GM19238 (cell line): ENCODE measurements around the gene PILRB.
"Not testable (repeated sequence)": the region's sequence is repeated elsewhere in the genome, so short reads cannot be mapped to it uniquely, and the experiment has no call there.

Experiments
- DNase-seq: peaks from one replicate; pipeline ENCODE4 v3.0.0; 2011; ENCODE audit warnings: low spot score; ENCODE audit not compliant: insufficient read length

The PILRB gene

DNA sequence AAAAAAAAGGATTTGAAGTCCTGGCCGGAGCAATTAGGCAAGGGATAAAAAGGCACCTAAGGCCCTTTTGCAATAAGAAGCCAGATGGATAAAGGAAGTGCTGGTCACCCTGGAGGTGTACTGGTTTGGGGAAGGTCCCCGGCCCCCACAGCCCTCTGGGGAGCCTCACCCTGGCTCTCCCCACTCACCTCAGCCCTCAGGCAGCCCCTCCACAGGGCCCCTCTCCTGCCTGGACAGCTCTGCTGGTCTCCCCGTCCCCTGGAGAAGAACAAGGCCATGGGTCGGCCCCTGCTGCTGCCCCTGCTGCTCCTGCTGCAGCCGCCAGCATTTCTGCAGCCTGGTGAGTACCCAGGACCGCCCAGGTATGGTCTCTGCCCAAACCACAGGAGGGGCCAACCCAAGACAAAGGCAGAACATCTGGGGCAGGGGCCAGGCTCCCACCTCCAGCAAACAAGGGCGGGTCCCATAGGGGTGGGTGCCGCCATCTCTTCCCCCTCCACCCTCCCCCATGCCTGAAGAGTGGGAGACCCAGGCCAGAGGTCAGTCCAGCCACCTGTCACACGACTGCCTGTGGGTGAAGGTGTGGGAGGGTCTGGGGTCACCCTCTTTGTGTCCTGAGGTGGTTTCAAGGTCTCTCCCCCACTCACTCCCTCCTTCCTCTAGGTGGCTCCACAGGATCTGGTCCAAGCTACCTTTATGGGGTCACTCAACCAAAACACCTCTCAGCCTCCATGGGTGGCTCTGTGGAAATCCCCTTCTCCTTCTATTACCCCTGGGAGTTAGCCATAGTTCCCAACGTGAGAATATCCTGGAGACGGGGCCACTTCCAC is at the start of gene PILRB:
TSS of gene PILRB (plus strand) at position 91 of the 830 bp plus-strand sequence. CDS start at position 277, 186 bp downstream.
- no peak for DNase-seq

DNA sequence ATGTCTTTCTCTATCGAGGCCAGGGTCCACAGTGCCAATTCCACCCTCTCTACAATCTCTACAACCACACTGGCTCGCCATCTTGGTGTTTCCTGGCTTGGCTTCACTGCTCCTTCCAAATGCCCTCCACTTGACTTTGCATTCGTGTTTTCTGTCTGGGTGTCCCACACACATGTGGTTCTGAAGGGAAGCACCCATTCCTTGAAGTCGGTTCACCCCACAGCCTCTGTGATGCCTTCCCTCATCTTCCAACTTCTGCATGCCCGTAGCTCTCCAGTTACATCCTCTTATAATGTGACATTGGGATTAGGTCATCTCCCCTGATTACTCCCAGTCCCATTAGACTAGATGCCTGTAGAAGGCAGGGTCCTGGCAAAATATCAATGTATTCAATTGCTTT is 39.6 kb upstream of the PILRB start:
- DNase-seq, result not testable (repeated sequence)

- not testable (repeated sequence) for DNase-seq
Measured at GRCh38 chr7:100321648-100322047, 36.3 kb upstream of the PILRB start.

GRCh38 chr7:100324194-100324593 is 33.7 kb upstream of the PILRB start:
- not testable (repeated sequence) for DNase-seq

DNA sequence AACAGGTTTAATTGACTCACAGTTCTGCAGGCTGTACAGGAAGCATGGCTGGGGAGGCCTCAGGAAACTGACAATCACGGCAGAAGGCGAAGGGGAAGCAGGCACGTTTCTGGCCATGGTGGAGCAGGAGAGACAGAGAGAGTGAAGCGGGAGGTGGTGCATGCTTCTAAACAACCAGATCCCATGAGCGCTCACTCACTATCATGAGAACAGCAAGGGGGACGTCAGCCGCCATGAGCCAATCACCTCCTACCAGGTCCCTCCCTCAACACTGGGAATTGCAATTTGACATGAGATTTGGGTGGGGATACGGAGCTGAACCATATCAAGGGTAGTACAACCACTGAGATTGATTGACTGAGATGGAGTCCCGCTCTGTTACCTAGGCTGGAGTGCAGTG is 32.2 kb upstream of the PILRB start:
- not testable (repeated sequence) for DNase-seq

DNA sequence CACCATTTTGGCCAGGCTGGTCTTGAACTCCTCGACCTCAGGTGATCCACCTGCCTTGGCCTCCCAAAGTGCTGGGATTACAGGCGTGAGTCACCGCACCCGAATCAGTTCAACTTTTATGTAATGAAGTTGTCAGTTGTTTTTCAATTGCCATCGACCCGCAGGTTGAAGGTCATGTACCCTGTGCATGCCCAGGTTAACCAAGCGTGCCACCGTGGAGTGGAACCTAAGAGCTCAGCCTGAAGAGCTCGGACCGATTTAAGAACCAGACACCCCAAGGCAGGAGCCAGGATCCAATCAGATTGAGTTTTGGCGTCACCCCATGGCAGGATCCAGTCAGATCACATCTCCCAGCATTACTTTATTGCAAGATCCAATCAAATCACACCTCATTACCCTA is 31.0 kb upstream of the PILRB start:
- not testable (repeated sequence) for DNase-seq

DNA sequence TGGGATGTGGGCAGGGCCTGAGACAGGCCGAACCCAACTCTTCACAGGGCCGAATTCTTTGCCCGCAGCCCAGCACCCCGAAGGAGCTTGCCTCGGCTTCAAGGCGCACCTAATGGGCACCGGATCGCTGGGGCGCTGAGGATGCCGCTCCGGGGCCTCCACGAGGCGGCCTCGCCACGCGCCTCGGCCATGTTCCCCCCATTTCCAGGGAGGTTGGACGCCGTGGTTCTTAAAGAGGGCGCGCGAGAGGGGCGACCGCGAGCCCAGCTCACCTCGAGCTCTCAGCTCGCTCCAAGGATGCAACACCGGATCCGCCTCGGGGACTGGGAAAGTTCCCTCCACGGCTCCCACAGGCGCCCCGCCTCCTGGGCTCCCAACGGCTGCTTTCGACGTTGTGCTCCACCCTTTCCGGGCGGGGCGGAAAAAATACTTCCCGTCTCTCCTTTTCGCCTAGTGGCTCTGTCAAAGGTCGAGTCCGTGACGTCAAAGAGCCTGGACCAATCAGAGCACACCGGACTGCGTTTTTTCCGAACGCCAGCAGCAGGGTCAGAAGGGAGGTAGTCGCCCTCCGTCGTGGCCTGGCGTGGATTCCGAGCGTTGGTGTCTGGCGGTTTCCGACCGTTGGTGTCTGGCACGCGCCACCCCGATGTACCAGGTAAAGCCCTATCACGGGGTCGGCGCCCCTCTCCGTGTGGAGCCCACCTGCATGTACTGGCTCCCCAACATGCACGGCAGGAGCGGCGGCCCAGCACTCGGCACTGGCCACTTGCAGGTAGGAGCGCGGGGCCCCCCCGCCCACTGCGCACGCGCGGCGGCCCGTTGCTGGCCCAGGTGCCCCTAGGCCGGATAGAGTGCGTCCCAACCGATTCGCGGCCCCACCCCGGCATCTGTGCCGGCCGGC is 22.1 kb upstream of the PILRB start:
- peak; percentile 74 for DNase-seq

DNA sequence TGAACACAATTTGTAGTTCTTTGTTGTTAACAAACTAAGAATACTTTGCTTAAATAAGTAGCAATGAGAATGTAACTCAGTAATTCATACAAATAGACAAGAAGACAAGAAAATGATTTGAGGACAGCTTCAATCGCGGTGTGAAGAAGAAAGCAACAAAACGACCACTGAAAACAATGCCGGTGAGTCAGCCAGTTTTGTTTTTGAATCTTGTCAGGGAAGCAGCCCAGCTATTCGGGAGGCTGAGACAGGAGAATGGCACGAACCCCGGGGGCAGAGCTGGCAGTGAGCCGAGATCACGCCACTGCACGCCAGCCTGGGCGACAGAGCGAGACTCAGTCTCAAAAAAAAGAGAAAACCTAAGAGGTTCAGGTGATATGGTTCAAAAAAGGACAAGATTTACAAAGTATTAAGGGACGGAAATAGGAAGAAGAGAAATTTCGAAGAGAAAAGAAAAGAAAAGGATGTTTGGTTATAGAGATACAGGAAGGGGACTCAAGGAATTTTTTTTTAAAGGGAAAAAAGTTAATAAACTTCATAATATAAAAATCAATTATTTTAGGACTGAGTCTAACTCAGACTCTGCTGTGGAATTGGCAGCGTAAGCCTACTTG is 19.7 kb upstream of the PILRB start:
- not testable (repeated sequence) for DNase-seq

- not testable (repeated sequence) for DNase-seq
Measured at GRCh38 chr7:100341286-100341685, 16.6 kb upstream of the PILRB start.

- no peak for DNase-seq
Measured at GRCh38 chr7:100342765-100343164, 15.2 kb upstream of the PILRB start.

DNA sequence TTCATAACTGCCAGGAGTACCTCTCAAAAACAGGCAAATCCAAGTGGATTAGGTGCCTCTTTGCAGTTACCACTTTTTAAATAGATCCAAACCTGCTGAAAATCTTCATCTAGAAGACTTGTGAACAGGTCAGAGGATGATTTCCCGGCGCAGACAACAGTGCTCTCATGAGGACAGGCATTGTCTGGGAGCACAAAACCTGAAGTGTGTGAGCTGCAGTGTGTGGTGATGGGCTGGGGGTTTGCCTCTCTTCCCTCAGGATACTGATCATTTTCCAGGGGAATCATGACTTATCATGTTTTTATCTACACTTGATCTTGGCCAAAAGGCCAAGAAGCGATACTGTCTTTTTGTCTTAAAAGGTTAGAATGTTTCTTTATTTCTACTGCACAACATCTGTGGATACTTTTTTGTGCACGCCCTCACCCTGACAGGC is 13.8 kb upstream of the PILRB start:
- DNase-seq, result not testable (repeated sequence)

DNA sequence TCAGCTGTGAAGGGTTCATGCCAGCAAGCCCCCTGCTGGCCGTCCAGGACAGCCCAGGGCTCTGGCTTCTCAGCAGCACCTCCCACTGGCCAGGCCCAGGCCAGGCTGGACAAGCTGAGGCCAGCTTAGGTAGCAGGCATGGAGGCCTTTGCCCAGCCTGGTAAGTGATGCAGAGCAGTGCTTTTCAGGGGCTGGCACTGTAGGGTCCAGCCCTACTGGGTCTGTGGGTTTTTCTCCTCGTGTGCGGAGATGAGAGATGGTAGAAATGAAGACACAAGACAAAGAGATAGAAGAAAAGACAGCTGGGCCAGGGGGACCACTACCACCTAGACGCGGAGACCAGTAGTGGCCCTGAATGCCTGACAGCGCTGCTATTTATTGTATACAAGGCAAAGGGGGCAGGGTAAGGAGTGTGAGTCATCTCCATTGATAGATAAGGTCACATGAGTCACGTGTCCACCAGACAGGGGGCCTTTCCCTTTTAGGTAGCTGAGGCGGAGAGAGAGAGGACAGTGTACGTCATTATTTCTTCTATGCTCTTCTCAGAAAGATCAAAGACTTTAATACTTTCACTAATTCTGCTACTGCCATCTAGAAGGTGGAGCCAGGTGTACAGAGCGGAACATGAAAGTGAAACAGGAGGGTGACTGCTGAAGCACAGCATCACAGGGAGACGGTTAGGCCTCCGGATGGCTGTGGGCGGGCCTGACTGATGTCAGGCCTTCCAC is 13.2 kb upstream of the PILRB start:
- not testable (repeated sequence) for DNase-seq

GRCh38 chr7:100345288-100345672 is 12.6 kb upstream of the PILRB start:
- DNase-seq, result not testable (repeated sequence)

GRCh38 chr7:100346921-100347320 is 11.0 kb upstream of the PILRB start:
- no peak for DNase-seq

DNA sequence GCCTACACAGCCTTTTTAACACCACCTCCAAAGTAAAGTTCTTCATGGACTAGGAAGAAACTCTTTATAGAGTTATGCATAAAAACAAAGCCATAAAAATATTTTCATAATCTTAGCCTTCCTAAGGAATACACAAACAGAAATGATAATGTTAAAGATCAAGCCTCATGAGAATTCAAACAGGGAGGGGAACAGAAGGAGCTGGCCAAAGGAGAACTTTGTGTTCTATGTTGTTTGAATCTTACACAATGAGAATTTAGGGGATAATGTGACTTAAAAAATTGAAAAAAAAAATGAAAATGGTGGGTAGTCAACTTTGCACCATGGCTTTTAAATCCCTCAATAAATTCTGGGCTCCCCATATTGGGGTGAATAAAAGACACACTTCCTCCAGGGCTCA is 9.1 kb upstream of the PILRB start:
- no peak for DNase-seq

DNA sequence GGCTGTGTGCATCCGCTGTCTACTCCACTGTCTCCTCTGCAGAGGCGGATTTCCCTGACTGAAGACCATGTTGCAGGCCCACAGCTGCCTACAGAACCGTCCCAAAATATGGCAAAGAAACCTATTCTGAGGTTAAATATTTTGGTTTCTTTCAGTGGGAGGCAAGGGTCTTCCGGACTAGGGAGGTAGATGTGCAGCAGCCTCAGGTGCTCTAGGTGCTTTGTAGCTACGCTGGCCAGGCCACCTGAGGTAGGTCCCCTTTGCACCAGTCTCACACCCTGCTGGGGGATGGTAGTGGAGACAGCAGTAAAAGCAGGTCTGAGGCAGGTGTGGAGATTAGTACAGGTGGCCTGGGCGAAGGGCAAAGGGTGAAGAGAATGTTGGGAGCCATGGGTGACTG is 8.2 kb upstream of the PILRB start:
- DNase-seq, result no peak

DNA sequence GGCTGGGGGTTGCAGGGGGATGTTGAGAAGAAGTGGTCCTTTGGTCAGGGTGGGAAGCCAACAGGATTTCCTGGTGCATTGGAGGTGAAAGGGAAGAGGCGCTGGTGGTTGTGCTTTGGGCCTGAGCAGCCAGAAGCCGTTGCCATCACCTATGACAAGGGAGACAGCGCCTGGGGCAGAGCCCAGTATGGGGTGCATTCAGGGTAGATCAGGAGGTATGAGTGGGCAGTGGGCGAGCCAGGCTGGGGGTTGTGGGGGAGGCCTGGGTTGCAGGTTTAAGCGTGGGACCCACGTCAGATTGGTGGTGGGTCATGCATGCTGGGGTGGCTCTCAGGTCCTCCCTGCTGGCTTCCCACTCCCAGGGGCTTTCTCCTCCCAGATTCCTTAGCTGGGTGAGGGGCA is 6.3 kb upstream of the PILRB start:
- DNase-seq, result no peak

GRCh38 chr7:100352230-100352781 is 5.6 kb upstream of the PILRB start:
- not testable (repeated sequence) for DNase-seq

DNA sequence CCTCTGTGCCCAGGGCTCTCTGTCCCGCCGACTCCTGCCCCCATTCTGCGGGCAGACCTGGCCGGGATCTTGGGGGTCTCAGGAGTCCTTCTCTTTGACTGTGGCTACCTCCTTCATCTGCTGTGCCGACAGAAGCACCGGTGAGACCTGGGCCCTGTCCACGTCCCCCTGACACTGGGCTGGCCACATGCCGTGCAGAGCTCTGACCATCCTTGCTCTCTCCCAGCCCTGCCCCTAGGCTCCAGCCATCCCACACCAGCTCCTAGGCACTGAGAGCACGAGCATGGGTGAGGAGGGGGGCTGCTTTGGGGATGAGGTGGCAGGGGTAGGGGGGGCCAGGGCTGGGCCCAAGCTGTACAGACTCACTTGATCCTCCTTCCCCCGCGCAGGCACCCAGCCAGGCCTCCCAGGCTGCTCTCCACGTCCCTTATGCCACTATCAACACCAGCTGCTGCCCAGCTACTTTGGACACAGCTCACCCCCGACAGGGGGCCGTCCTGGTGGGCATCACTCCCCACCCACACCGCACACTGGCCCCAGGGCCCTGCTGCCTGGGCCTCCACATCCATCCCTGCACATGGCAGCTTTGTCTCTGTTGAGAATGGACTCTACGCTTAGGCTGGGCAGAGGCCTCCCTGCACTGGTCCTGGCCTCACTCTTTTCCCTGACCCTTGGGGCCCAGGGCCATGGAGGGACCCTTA is 4.8 kb upstream of the PILRB start:
- DNase-seq, result no peak

- no peak for DNase-seq
Measured at GRCh38 chr7:100353685-100354330, 4.1 kb upstream of the PILRB start.
